IMR-90 (cell line): ENCODE measurements around the gene AJAP1. TPM values are rescaled to one million over a fixed set of nuclear protein-coding genes. Genes with fewer than 3 reads are reported as not detected.

Experiments used
- ATAC-seq: fragments of 200-7000 bp; cut with Tn5 transposase; 2 replicates; pipeline ENCODE4 v1.9.1; 2020; ENCODE audit warnings: low read depth, mild to moderate bottlenecking, moderate library complexity
- BruUV-seq: library from RNA; stranded (reverse); fragments of 400-500 nt; replicated peaks from 2 replicates; lab custom pipeline; 2021; lab: Mats Ljungman, UMichigan
- CTCF ChIA-PET: fragments of 300-600 bp; formaldehyde crosslinking; extraction: SDS; loops from one replicate; lab custom pipeline; 2021; ENCODE audit warnings: antibody characterized with exemption; lab: Yijun Ruan, JAX
- POLR2A ChIA-PET: fragments of 300-600 bp; sonication (Branson Sonifier 250); formaldehyde crosslinking; loops from one replicate; lab custom pipeline; 2022; ENCODE audit warnings: antibody characterized with exemption; ENCODE audit not compliant: unreplicated experiment; lab: Charles Lee
- DNase-seq: peaks from one replicate; pipeline ENCODE4 v3.0.0; 2013
- H2AFZ ChIP-seq: replicated peaks from 2 replicates; pipeline ENCODE3; 2013; ENCODE audit warnings: low read length, mild to moderate bottlenecking; ENCODE audit not compliant: poor library complexity
- H2AK5ac ChIP-seq: 2 replicates; pipeline ENCODE4 v1.6.1; 2013; ENCODE audit warnings: low read depth, low read length, inconsistent platforms
- H2AK9ac ChIP-seq: replicated peaks from 2 replicates; pipeline ENCODE3; 2013; ENCODE audit warnings: mild to moderate bottlenecking, low read depth, low read length, moderate library complexity; ENCODE audit not compliant: poor library complexity
- H2BK120ac ChIP-seq: 2 replicates; pipeline ENCODE4 v1.6.1; 2013; ENCODE audit warnings: low read depth, low read length, inconsistent platforms
- H2BK15ac ChIP-seq: 3 replicates; pipeline ENCODE4 v1.6.1; 2013; ENCODE audit warnings: low read depth, low read length, inconsistent platforms
- H2BK20ac ChIP-seq: 2 replicates; pipeline ENCODE4 v1.6.1; 2013; ENCODE audit warnings: low read depth, mild to moderate bottlenecking, inconsistent platforms, low read length, moderate library complexity
- H2BK5ac ChIP-seq: 2 replicates; pipeline ENCODE4 v1.6.1; 2013; ENCODE audit warnings: mild to moderate bottlenecking, low read depth, low read length, inconsistent platforms; ENCODE audit not compliant: poor library complexity, severe bottlenecking
- H3K14ac ChIP-seq: replicated peaks from 2 replicates; pipeline ENCODE4 v1.6.1; 2013; ENCODE audit warnings: low read depth, low read length, inconsistent platforms
- H3K18ac ChIP-seq: 2 replicates; pipeline ENCODE4 v1.6.1; 2013; ENCODE audit warnings: low read depth, low read length, control low read depth
- H3K23ac ChIP-seq: 2 replicates; pipeline ENCODE4 v1.6.1; 2013; ENCODE audit warnings: low read depth, low read length, inconsistent platforms
- H3K27ac ChIP-seq: 2 replicates; pipeline ENCODE4 v1.5.1; 2013; ENCODE audit warnings: mild to moderate bottlenecking, control low read depth, low read length; ENCODE audit not compliant: insufficient read depth
- H3K27me3 ChIP-seq: 2 replicates; pipeline ENCODE4 v1.6.1; 2013; ENCODE audit warnings: low read length; ENCODE audit not compliant: control insufficient read depth, insufficient read depth
- H3K36me3 ChIP-seq: 2 replicates; pipeline ENCODE4 v1.6.1; 2013; ENCODE audit warnings: low read length, mixed read lengths; ENCODE audit not compliant: control insufficient read depth, insufficient read depth
- H3K4ac ChIP-seq: 2 replicates; pipeline ENCODE4 v1.6.1; 2013; ENCODE audit warnings: low read depth, low read length, inconsistent platforms
- H3K4me1 ChIP-seq: 2 replicates; pipeline ENCODE4 v1.6.1; 2013; ENCODE audit warnings: low read length, mixed read lengths; ENCODE audit not compliant: control insufficient read depth, insufficient read depth
- H3K4me2 ChIP-seq: 2 replicates; pipeline ENCODE4 v1.6.1; 2013; ENCODE audit warnings: low read depth, mild to moderate bottlenecking, control low read depth, low read length, moderate library complexity
- H3K4me3 ChIP-seq: 2 replicates; pipeline ENCODE4 v1.5.1; 2013; ENCODE audit warnings: low read depth, mild to moderate bottlenecking, control low read depth, low read length, moderate library complexity; ENCODE audit not compliant: insufficient read depth
- H3K56ac ChIP-seq: 2 replicates; pipeline ENCODE4 v1.6.1; 2013; ENCODE audit warnings: low read length, inconsistent platforms; ENCODE audit not compliant: insufficient read depth; ENCODE audit errors: extremely low read depth
- H3K79me1 ChIP-seq, 2 experiments: 2 replicates each; pipeline ENCODE4 v1.6.1; 2013; ENCODE audit warnings: low read length in 2 of 2, inconsistent platforms in 1 of 2, low read depth in 1 of 2
- H3K9ac ChIP-seq: 2 replicates; pipeline ENCODE4 v1.6.1; 2013; ENCODE audit warnings: low read depth, low read length, control low read depth
- H3K9me1 ChIP-seq: 2 replicates; pipeline ENCODE4 v1.6.1; 2013; ENCODE audit warnings: low read length, inconsistent platforms; ENCODE audit not compliant: insufficient read depth
- H3K9me3 ChIP-seq: 2 replicates; pipeline ENCODE4 v1.6.1; 2013; ENCODE audit warnings: low read length; ENCODE audit not compliant: control insufficient read depth, insufficient read depth
- H4K20me1 ChIP-seq: 2 replicates; pipeline ENCODE4 v1.6.1; 2013; ENCODE audit warnings: low read length, inconsistent platforms; ENCODE audit not compliant: insufficient read depth
- H4K5ac ChIP-seq: 2 replicates; pipeline ENCODE4 v1.6.1; 2013; ENCODE audit warnings: mild to moderate bottlenecking, low read depth, low read length, control low read depth
- H4K8ac ChIP-seq, 2 experiments: 2 replicates each; pipeline ENCODE4 v1.6.1; 2013; ENCODE audit warnings: low read depth in 2 of 2, low read length in 2 of 2, control low read depth in 1 of 2, inconsistent platforms in 1 of 2
- H4K91ac ChIP-seq: 2 replicates; pipeline ENCODE4 v1.6.1; 2013; ENCODE audit warnings: low read depth, low read length, inconsistent platforms; ENCODE audit not compliant: insufficient read depth
- BHLHE40 ChIP-seq: fragments of 150-350 bp; IDR thresholded peaks from 2 replicates; pipeline ENCODE4 v1.6.1; 2016; ENCODE audit warnings: mild to moderate bottlenecking, low read depth, low read length
- CEBPB ChIP-seq: IDR thresholded peaks from 2 replicates; pipeline ENCODE4 v1.6.1; 2012; ENCODE audit warnings: low read depth, low read length, improper control_type of control experiment
- CHD1 ChIP-seq: IDR thresholded peaks from 2 replicates; pipeline ENCODE4 v1.6.1; 2012; ENCODE audit warnings: low read depth, low read length, improper control_type of control experiment
- ELK1 ChIP-seq: fragments of 150-350 bp; IDR thresholded peaks from 2 replicates; pipeline ENCODE4 v1.6.1; 2016; ENCODE audit warnings: low read depth, mild to moderate bottlenecking, low read length, moderate library complexity, borderline replicate concordance
- FOS ChIP-seq: fragments of 150-350 bp; IDR thresholded peaks from 2 replicates; pipeline ENCODE4 v1.6.1; 2016; ENCODE audit warnings: low read depth, low read length
- MAFK ChIP-seq: IDR thresholded peaks from 2 replicates; pipeline ENCODE4 v1.6.1; 2012; ENCODE audit warnings: low read depth, low read length, improper control_type of control experiment
- MAZ ChIP-seq: IDR thresholded peaks from 2 replicates; pipeline ENCODE4 v1.6.1; 2012; ENCODE audit warnings: low read depth, mild to moderate bottlenecking, low read length, improper control_type of control experiment, moderate library complexity, borderline replicate concordance
- MXI1 ChIP-seq: IDR thresholded peaks from 2 replicates; pipeline ENCODE4 v1.6.1; 2012; ENCODE audit warnings: low read depth, mild to moderate bottlenecking, low read length, moderate library complexity, borderline replicate concordance
- NFE2L2 ChIP-seq: fragments of 150-350 bp; IDR thresholded peaks from 2 replicates; pipeline ENCODE4 v1.6.1; 2016; ENCODE audit warnings: low read depth, mild to moderate bottlenecking, low read length
- RAD21 ChIP-seq: IDR thresholded peaks from 2 replicates; pipeline ENCODE4 v1.6.1; 2012; ENCODE audit warnings: low read length, improper control_type of control experiment
- RCOR1 ChIP-seq: IDR thresholded peaks from 2 replicates; pipeline ENCODE4 v1.6.1; 2012; ENCODE audit warnings: mild to moderate bottlenecking, low read length, improper control_type of control experiment; ENCODE audit not compliant: insufficient replicate concordance
- RFX5 ChIP-seq: IDR thresholded peaks from 2 replicates; pipeline ENCODE4 v1.8.0; 2012; ENCODE audit warnings: low read depth, mild to moderate bottlenecking, low read length, moderate library complexity
- SMC3 ChIP-seq: fragments of 150-350 bp; IDR thresholded peaks from 2 replicates; pipeline ENCODE4 v1.6.1; 2016; ENCODE audit warnings: low read depth, mild to moderate bottlenecking, antibody characterized with exemption, low read length, moderate library complexity
- USF2 ChIP-seq: fragments of 150-350 bp; IDR thresholded peaks from 2 replicates; pipeline ENCODE4 v1.6.1; 2017; ENCODE audit warnings: mild to moderate bottlenecking, antibody characterized with exemption, low read length, low read depth
- WGBS, 2 experiments: methylation state at CpG; one replicate each; pipeline versions ENCODE4 v1.1.5 to v1.1.7; 2013; ENCODE audit warnings: missing lambda C conversion rate in 2 of 2; ENCODE audit not compliant: insufficient read length in 1 of 2; ENCODE audit errors: extremely low coverage in 2 of 2; 5-methylcytosine and 5-hydroxymethylcytosine counted together
- dilution Hi-C: fragments of 300-500 bp; cut with HindIII; formaldehyde crosslinking; loops from one replicate; pipeline ENCODE4 v1.14.3; 2018; ENCODE audit warnings: low sequenced_read_pairs; ENCODE audit not compliant: unreplicated experiment
- in situ Hi-C: fragments of 300-500 bp; cut with MboI; formaldehyde crosslinking; loops from 3 replicates; pipeline ENCODE4 v1.14.3; 2019; ENCODE audit warnings: low sequenced_read_pairs, inconsistent platforms, mixed read lengths
- intact Hi-C: fragments of 100-400 bp; cut with micrococcal nuclease; formaldehyde crosslinking; loops from 2 replicates; pipeline ENCODE4 v1.10.0; 2022
- polyA plus RNA-seq, 3 experiments: library from polyadenylated mRNA; depleted of rRNA; stranded (reverse); fragments of >200 nt; gene quantifications; 2 replicates each; pipeline ENCODE4 v1.2.3, GENCODE V29; 2012; ENCODE audit warnings: low replicate concordance in 1 of 3
- total RNA-seq: library from RNA; depleted of rRNA; stranded (reverse); fragments of >200 nt; gene quantifications from 2 replicates; pipeline ENCODE4 v1.2.3, GENCODE V29; 2012

The AJAP1 gene
- total and polyA plus RNA-seq, 2 of the 4 experiments (the other 2 are of a cell fraction), result under 0.01 to 0.02 TPM

- intact Hi-C loops (no loop called here), dilution Hi-C loops (no loop called here), in situ Hi-C loops (no loop called here)
- Histone ChIP-seq H2BK5ac (no peak overlapping the region), H3K4ac (no peak overlapping the region), H3K4me1 (no peaks in the 10 kb centered on the region), H3K4me2 (no peak overlapping the region), H2BK120ac (no peak overlapping the region), H2BK15ac (no peak overlapping the region), H4K20me1 (no peaks in the 10 kb centered on the region; the same call in 1 of the 2 replicates), H3K18ac (no peak overlapping the region), H4K8ac (no peak overlapping the region), H3K36me3 (no peaks in the 10 kb centered on the region), H2BK20ac (no peak overlapping the region), H3K27me3 (no peaks in the 10 kb centered on the region), H3K56ac (no peak overlapping the region), H3K27ac (no peak overlapping the region), H3K9ac (no peak overlapping the region), H4K91ac (no peak overlapping the region), H3K4me3 (no peak overlapping the region), H3K14ac (no peak overlapping the region), H3K79me1 (no peaks in the 10 kb centered on the region), H3K23ac (no peak overlapping the region), H2AFZ (no peak overlapping the region), H4K5ac (no peak overlapping the region), H2AK5ac (no peak overlapping the region), H2AK9ac (no peak overlapping the region), H3K9me1 (no peaks in the 10 kb centered on the region), H3K9me3 (peaks cover 42% of the 10 kb centered on the region)
- ChIA-PET CTCF (no interaction called here), POLR2A (no interaction called here)
- no CpG with 5 or more reads among the region's 8 CpGs for WGBS, 2 experiments
- no peak for ATAC-seq
- TF ChIP-seq CEBPB, result no peak
- TF ChIP-seq ELK1, result no peak
- TF ChIP-seq RAD21, result no peak
- no peak for TF ChIP-seq BHLHE40
- no peak for TF ChIP-seq RCOR1
- TF ChIP-seq NFE2L2, result no peak
- TF ChIP-seq RFX5, result no peak
- no peak for TF ChIP-seq MAZ
- no peak for TF ChIP-seq CHD1
- TF ChIP-seq MAFK, result no peak
- TF ChIP-seq FOS, result no peak
- TF ChIP-seq MXI1, result no peak
- TF ChIP-seq USF2, result no peak
- no peak for TF ChIP-seq SMC3
- no TSS peak for BruUV-seq
- DNase-seq, result no peak
Measured at GRCh38 chr1:4741876-4742423, 87.5 kb downstream of the AJAP1 start.
